OCI-LY1 (cell line): ENCODE results near the gene EGR4.

Experiments used
- EZH2 ChIP-seq: fragments of 200-600 bp; sonication (generic), shearing (Covaris generic); IDR thresholded peaks from 2 replicates; pipeline ENCODE4 v1.8.0; 2017; ENCODE audit warnings: borderline replicate concordance, mixed run types, mild to moderate bottlenecking, antibody characterized with exemption, low read length, moderate library complexity, mixed read lengths
- TF ChIP-seq, protein P1 (sequence below): fragments of 200-600 bp; sonication (generic), shearing (Covaris generic); IDR thresholded peaks from 2 replicates; pipeline ENCODE4 v1.5.1; 2017; ENCODE audit warnings: mild to moderate bottlenecking, antibody characterized with exemption, low read length, moderate library complexity, mixed read lengths

DNA sequence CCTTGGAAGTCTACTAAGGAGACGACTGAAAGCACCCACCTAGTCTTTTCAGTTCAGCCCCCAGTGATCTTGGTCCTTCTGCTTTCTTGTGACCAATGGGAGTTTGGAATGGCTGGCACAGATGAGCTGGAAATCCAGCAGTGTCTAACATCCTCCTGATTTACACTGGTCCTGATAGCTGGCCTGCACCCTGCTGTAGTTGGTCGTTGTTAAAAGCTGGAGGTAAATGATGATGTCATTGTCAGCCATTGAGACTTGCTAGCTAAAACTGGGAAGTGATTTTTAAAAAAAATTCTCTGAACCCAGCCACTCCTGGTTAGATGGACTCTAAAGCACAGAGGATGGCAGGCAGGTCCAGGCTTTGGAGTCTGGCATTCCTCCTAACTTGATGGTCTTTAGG is 39.9 kb downstream of the EGR4 start:
- TF ChIP-seq, protein P1, sequence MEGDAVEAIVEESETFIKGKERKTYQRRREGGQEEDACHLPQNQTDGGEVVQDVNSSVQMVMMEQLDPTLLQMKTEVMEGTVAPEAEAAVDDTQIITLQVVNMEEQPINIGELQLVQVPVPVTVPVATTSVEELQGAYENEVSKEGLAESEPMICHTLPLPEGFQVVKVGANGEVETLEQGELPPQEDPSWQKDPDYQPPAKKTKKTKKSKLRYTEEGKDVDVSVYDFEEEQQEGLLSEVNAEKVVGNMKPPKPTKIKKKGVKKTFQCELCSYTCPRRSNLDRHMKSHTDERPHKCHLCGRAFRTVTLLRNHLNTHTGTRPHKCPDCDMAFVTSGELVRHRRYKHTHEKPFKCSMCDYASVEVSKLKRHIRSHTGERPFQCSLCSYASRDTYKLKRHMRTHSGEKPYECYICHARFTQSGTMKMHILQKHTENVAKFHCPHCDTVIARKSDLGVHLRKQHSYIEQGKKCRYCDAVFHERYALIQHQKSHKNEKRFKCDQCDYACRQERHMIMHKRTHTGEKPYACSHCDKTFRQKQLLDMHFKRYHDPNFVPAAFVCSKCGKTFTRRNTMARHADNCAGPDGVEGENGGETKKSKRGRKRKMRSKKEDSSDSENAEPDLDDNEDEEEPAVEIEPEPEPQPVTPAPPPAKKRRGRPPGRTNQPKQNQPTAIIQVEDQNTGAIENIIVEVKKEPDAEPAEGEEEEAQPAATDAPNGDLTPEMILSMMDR, result no peak
- TF ChIP-seq EZH2, result no peak
